Cerebellar cortex (tissue), 1 donor: ENCODE measurements around the gene SLC29A3.
"Not testable (repeated sequence)": the region's sequence is repeated elsewhere in the genome, so short reads cannot be mapped to it uniquely, and the experiment has no call there.

ENCODE experiments used
- DNase-seq: peaks from one replicate; pipeline ENCODE4 v3.0.0-alpha.2; 2015; ENCODE audit warnings: low spot score

The SLC29A3 gene

GRCh38 chr10:71319042-71319799 is at the start of gene SLC29A3:
Gene SLC29A3 (plus strand): TSS chr10:71319259. CDS start chr10:71319310, 51 bp downstream.
- peak; percentile 78 for DNase-seq

GRCh38 chr10:71269301-71270288 is 49.5 kb upstream of the SLC29A3 start:
- DNase-seq = peak; percentile 52

- DNase-seq = peak; percentile 87
Measured at GRCh38 chr10:71270301-71271220, 48.5 kb upstream of the SLC29A3 start.

- DNase-seq = no peak
Measured at GRCh38 chr10:71271662-71272055, 47.4 kb upstream of the SLC29A3 start.

- no peak for DNase-seq
Measured at GRCh38 chr10:71272056-71272771, 46.8 kb upstream of the SLC29A3 start.

GRCh38 chr10:71272974-71273373 is 46.1 kb upstream of the SLC29A3 start:
- DNase-seq = not testable (repeated sequence)

- no peak for DNase-seq
Measured at GRCh38 chr10:71273506-71273905, 45.6 kb upstream of the SLC29A3 start.

GRCh38 chr10:71274901-71275796 is 43.9 kb upstream of the SLC29A3 start:
- no peak for DNase-seq

- no peak for DNase-seq
Measured at GRCh38 chr10:71276873-71277272, 42.2 kb upstream of the SLC29A3 start.

GRCh38 chr10:71277914-71278665 is 41.0 kb upstream of the SLC29A3 start:
- no peak for DNase-seq

- DNase-seq = peak; percentile 60
Measured at GRCh38 chr10:71278691-71279588, 40.1 kb upstream of the SLC29A3 start.

GRCh38 chr10:71279590-71280170 is 39.4 kb upstream of the SLC29A3 start:
- DNase-seq = peak; percentile 66

- DNase-seq = no peak
Measured at GRCh38 chr10:71280216-71280615, 38.8 kb upstream of the SLC29A3 start.

- no peak for DNase-seq
Measured at GRCh38 chr10:71280825-71281224, 38.2 kb upstream of the SLC29A3 start.

GRCh38 chr10:71281646-71282322 is 37.3 kb upstream of the SLC29A3 start:
- peak; percentile 84 for DNase-seq

- DNase-seq = no peak
Measured at GRCh38 chr10:71282323-71282680, 36.8 kb upstream of the SLC29A3 start.

GRCh38 chr10:71283410-71283809 is 35.6 kb upstream of the SLC29A3 start:
- no peak for DNase-seq
